ENCODE measurements around the gene NEO1. TPM values are rescaled to one million over a fixed set of nuclear protein-coding genes. Genes with fewer than 3 reads are reported as not detected.

NEO1 gene
- total RNA-seq, 1 donor from 2014 or later = 21.8 TPM

DNA sequence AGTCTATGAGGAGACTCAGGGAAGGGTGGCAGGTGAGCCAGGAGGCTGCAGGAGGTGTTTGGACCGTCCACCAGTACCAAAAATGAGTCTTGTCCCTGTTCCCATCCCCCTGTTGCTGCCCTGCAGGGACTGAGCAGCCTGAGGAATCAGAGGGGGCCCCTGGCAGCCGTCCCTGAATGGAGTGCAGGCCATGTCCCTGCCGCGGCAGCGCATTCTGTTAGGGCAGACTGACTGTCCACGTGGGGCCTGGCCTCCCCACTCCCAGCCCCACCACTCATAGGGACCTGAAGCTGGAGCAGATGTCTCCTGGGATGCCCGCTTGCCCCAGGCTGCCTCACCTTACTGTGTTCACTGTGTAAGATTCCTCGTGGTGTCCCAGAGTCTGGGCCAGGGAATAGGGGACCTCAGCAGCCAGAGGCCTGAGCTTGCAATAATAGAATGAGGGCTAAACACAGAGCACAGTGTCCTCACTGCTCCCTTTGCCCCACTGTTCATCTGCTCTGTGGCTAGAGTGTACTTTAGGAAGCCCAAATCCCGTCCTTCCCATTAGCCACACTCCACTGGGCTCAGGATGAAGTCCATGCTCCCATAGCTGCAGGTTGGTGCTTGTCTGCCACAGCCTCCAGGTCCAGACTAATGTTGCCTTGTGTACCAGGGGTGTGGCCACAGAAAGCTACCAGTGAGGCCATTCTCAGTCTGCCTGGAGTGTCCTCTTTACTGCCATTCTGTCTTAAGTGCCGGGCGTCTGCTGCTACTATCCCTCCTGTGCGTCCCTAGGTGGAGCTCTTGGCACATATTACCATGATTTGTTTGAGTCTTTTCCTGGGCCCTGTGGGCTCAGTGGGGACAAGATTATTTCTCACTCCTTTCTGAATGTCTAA, 253.3 kb downstream of the NEO1 start:
- Histone ChIP-seq H3K27ac (no peak overlapping the region), H3K9me3 (no peaks in the 10 kb centered on the region), H3K4me1 (no peaks in the 10 kb centered on the region), H3K36me3 (peaks cover 29 to 48% of the 10 kb centered on the region in 2 donors), H3K4me3 (no peak overlapping the region), H3K27me3 (no peaks in the 10 kb centered on the region)
- intact Hi-C loops (cut with DNase I) = no loop called here
- TF ChIP-seq, protein P1, sequence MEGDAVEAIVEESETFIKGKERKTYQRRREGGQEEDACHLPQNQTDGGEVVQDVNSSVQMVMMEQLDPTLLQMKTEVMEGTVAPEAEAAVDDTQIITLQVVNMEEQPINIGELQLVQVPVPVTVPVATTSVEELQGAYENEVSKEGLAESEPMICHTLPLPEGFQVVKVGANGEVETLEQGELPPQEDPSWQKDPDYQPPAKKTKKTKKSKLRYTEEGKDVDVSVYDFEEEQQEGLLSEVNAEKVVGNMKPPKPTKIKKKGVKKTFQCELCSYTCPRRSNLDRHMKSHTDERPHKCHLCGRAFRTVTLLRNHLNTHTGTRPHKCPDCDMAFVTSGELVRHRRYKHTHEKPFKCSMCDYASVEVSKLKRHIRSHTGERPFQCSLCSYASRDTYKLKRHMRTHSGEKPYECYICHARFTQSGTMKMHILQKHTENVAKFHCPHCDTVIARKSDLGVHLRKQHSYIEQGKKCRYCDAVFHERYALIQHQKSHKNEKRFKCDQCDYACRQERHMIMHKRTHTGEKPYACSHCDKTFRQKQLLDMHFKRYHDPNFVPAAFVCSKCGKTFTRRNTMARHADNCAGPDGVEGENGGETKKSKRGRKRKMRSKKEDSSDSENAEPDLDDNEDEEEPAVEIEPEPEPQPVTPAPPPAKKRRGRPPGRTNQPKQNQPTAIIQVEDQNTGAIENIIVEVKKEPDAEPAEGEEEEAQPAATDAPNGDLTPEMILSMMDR (IDR thresholded peaks at IDR 0.05) = peak in 1 of 3 experiments; percentile 21
- DNase-seq (ENCODE audit: low spot score in 2 of 2) = no peak

GRCh38 chr15:73308305-73308704, 256.0 kb downstream of the NEO1 start:
- TF ChIP-seq, protein P1 (IDR thresholded peaks at IDR 0.05) = no peak
- intact Hi-C loops (cut with DNase I) = no loop called here
- no peak for DNase-seq (ENCODE audit: low spot score in 2 of 2)

GRCh38 chr15:73313861-73314260, 261.6 kb downstream of the NEO1 start:
- H3K4me3 ChIP-seq = no peak overlapping the region

More at GRCh38 chr15:73308305-73308704, 256.0 kb downstream of the NEO1 start:
- H3K27me3 ChIP-seq = no peaks in the 10 kb centered on the region
- no peaks in the 10 kb centered on the region for H3K4me1 ChIP-seq
- H3K4me3 ChIP-seq = no peak overlapping the region
- H3K9me3 ChIP-seq = no peaks in the 10 kb centered on the region
- H3K27ac ChIP-seq = no peak overlapping the region
- peaks cover 11 to 22% of the 10 kb centered on the region in 2 donors for H3K36me3 ChIP-seq

GRCh38 chr15:73317651-73318462, 265.6 kb downstream of the NEO1 start:
- DNase-seq (ENCODE audit: low spot score in 2 of 2) = peak in 1 of 2 donors; percentile 25
- Histone ChIP-seq H3K9me3 (no peaks in the 10 kb centered on the region), H3K27ac (no peak overlapping the region), H3K4me3 (no peak overlapping the region), H3K4me1 (no peaks in the 10 kb centered on the region), H3K36me3 (no peaks in the 10 kb centered on the region), H3K27me3 (no peaks in the 10 kb centered on the region)
- intact Hi-C loops (cut with DNase I) = no loop called here
- TF ChIP-seq, protein P1 (IDR thresholded peaks at IDR 0.05) = no peak

More at GRCh38 chr15:73313861-73314260, 261.6 kb downstream of the NEO1 start:
- no peaks in the 10 kb centered on the region for H3K36me3 ChIP-seq
- intact Hi-C loops (cut with DNase I) = no loop called here
- no peaks in the 10 kb centered on the region for H3K9me3 ChIP-seq
- H3K27me3 ChIP-seq = no peaks in the 10 kb centered on the region
- H3K4me1 ChIP-seq = no peaks in the 10 kb centered on the region
- DNase-seq (ENCODE audit: low spot score in 2 of 2) = no peak
- H3K27ac ChIP-seq = no peak overlapping the region
- TF ChIP-seq, protein P1 (IDR thresholded peaks at IDR 0.05) = no peak

GRCh38 chr15:73318463-73319351, 266.4 kb downstream of the NEO1 start:
- H3K4me3 ChIP-seq = no peak overlapping the region
- no peaks in the 10 kb centered on the region for H3K4me1 ChIP-seq
- TF ChIP-seq, protein P1 (IDR thresholded peaks at IDR 0.05) = no peak
- no peaks in the 10 kb centered on the region for H3K36me3 ChIP-seq
- H3K27ac ChIP-seq = no peak overlapping the region
- no peaks in the 10 kb centered on the region for H3K27me3 ChIP-seq
- H3K9me3 ChIP-seq = no peaks in the 10 kb centered on the region
- DNase-seq (ENCODE audit: low spot score in 2 of 2) = no peak
- intact Hi-C loops (cut with DNase I) = no loop called here
